ENCODE measurements around the gene SMYD3.

SMYD3 gene

GRCh38 chr1:246462986-246463385 is 44.1 kb downstream of the SMYD3 start:
- in situ Hi-C loops (cut with HindIII; ENCODE audit: low pct_ligation_motif_present, low sequenced_read_pairs), result no loop called here
- H3K4me3 ChIP-seq (ENCODE audit: low read depth, low read length), result no peak overlapping the region
- no peak for TF ChIP-seq CTCF (IDR thresholded peaks at IDR 0.05; ENCODE audit: low read depth, low read length, missing control alignments)

GRCh38 chr1:246460406-246460805 is 46.7 kb downstream of the SMYD3 start:
- in situ Hi-C loops (cut with HindIII; ENCODE audit: low pct_ligation_motif_present, low sequenced_read_pairs), result no loop called here
- Histone ChIP-seq H3K27me3 (replicated peaks) (no peaks in the 10 kb centered on the region), H3K36me3 (replicated peaks) (no peaks in the 10 kb centered on the region), H3K4me3 (ENCODE audit: low read depth, low read length) (no peak overlapping the region), H3K27ac (no peak overlapping the region)
- TF ChIP-seq CTCF (IDR thresholded peaks at IDR 0.05; ENCODE audit: low read depth, low read length, missing control alignments), result no peak
- DNase-seq, result no peak

More at GRCh38 chr1:246462986-246463385, 44.1 kb downstream of the SMYD3 start:
- DNase-seq, result no peak
- Histone ChIP-seq H3K27ac (no peak overlapping the region), H3K27me3 (replicated peaks) (no peaks in the 10 kb centered on the region), H3K36me3 (replicated peaks) (no peaks in the 10 kb centered on the region)

GRCh38 chr1:246459221-246459620 is 47.9 kb downstream of the SMYD3 start:
- no peak overlapping the region for H3K27ac ChIP-seq
- H3K4me3 ChIP-seq (ENCODE audit: low read depth, low read length), result no peak overlapping the region
- no peak for TF ChIP-seq CTCF (IDR thresholded peaks at IDR 0.05; ENCODE audit: low read depth, low read length, missing control alignments)
- H3K36me3 ChIP-seq (replicated peaks), result no peaks in the 10 kb centered on the region
- in situ Hi-C loops (cut with HindIII; ENCODE audit: low pct_ligation_motif_present, low sequenced_read_pairs), result no loop called here
- DNase-seq, result no peak
- H3K27me3 ChIP-seq (replicated peaks), result no peaks in the 10 kb centered on the region

GRCh38 chr1:246455476-246455875 is 51.6 kb downstream of the SMYD3 start:
- H3K27me3 ChIP-seq (replicated peaks), result no peaks in the 10 kb centered on the region
- no peak for TF ChIP-seq CTCF (IDR thresholded peaks at IDR 0.05; ENCODE audit: low read depth, low read length, missing control alignments)
- in situ Hi-C loops (cut with HindIII; ENCODE audit: low pct_ligation_motif_present, low sequenced_read_pairs), result no loop called here
- no peaks in the 10 kb centered on the region for H3K36me3 ChIP-seq (replicated peaks)
- H3K27ac ChIP-seq, result no peak overlapping the region
- DNase-seq, result no peak
- H3K4me3 ChIP-seq (ENCODE audit: low read depth, low read length), result no peak overlapping the region

- no peaks in the 10 kb centered on the region for H3K27me3 ChIP-seq (replicated peaks)
- H3K27ac ChIP-seq, result no peak overlapping the region
- TF ChIP-seq CTCF (IDR thresholded peaks at IDR 0.05; ENCODE audit: low read depth, low read length, missing control alignments), result no peak
- no peaks in the 10 kb centered on the region for H3K36me3 ChIP-seq (replicated peaks)
- DNase-seq, result no peak
- in situ Hi-C loops (cut with HindIII; ENCODE audit: low pct_ligation_motif_present, low sequenced_read_pairs), result no loop called here
- no peak overlapping the region for H3K4me3 ChIP-seq (ENCODE audit: low read depth, low read length)
These were observed 52.4 kb downstream of the SMYD3 start for GRCh38 chr1:246454655-246455054.

- in situ Hi-C loops (cut with HindIII; ENCODE audit: low pct_ligation_motif_present, low sequenced_read_pairs), result no loop called here
- no peak overlapping the region for H3K27ac ChIP-seq
- no peaks in the 10 kb centered on the region for H3K36me3 ChIP-seq (replicated peaks)
- no peaks in the 10 kb centered on the region for H3K27me3 ChIP-seq (replicated peaks)
- DNase-seq, result no peak
- TF ChIP-seq CTCF (IDR thresholded peaks at IDR 0.05; ENCODE audit: low read depth, low read length, missing control alignments), result peak; percentile 40
- H3K4me3 ChIP-seq (ENCODE audit: low read depth, low read length), result no peak overlapping the region
These were observed 56.3 kb downstream of the SMYD3 start for GRCh38 chr1:246450611-246451251.
